ENCODE results near the gene SYNE2.

DNA sequence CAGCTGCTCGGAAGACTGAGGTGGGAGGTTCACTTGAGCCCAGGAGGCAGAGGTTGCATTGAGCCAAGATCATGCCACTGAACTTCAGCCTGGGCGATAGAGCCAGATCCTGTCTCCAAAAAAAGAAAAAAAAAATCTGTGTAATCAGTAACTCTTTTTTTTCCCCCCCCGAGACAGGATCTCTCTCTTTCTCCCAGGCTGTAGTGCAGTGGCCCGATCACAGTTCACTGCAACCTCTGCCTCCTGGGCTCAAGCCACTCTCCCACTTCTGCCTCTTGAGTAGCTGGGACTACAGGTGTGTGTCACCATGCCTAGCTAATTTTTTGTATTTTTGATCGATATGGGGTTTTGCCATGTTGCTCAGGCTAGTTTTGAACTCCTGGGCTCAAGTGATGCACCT is 113.6 kb downstream of the SYNE2 start:
- TF ChIP-seq EZH2 (IDR thresholded peaks at IDR 0.05; ENCODE audit: borderline replicate concordance, insufficient read depth, low read length, poor library complexity, severe bottlenecking) (no peak), POLR2AphosphoS5 (IDR thresholded peaks at IDR 0.05) (no peak), EP300 (conservative IDR thresholded peaks at IDR 0.05; ENCODE audit: poor library complexity, severe bottlenecking) (no peak), TAF1 (IDR thresholded peaks at IDR 0.05; ENCODE audit: low read depth) (no peak)
- TF ChIP-seq, protein P1, sequence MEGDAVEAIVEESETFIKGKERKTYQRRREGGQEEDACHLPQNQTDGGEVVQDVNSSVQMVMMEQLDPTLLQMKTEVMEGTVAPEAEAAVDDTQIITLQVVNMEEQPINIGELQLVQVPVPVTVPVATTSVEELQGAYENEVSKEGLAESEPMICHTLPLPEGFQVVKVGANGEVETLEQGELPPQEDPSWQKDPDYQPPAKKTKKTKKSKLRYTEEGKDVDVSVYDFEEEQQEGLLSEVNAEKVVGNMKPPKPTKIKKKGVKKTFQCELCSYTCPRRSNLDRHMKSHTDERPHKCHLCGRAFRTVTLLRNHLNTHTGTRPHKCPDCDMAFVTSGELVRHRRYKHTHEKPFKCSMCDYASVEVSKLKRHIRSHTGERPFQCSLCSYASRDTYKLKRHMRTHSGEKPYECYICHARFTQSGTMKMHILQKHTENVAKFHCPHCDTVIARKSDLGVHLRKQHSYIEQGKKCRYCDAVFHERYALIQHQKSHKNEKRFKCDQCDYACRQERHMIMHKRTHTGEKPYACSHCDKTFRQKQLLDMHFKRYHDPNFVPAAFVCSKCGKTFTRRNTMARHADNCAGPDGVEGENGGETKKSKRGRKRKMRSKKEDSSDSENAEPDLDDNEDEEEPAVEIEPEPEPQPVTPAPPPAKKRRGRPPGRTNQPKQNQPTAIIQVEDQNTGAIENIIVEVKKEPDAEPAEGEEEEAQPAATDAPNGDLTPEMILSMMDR (IDR thresholded peaks at IDR 0.05; ENCODE audit: poor library complexity, severe bottlenecking), result no peak
- TF ChIP-seq, protein P2, sequence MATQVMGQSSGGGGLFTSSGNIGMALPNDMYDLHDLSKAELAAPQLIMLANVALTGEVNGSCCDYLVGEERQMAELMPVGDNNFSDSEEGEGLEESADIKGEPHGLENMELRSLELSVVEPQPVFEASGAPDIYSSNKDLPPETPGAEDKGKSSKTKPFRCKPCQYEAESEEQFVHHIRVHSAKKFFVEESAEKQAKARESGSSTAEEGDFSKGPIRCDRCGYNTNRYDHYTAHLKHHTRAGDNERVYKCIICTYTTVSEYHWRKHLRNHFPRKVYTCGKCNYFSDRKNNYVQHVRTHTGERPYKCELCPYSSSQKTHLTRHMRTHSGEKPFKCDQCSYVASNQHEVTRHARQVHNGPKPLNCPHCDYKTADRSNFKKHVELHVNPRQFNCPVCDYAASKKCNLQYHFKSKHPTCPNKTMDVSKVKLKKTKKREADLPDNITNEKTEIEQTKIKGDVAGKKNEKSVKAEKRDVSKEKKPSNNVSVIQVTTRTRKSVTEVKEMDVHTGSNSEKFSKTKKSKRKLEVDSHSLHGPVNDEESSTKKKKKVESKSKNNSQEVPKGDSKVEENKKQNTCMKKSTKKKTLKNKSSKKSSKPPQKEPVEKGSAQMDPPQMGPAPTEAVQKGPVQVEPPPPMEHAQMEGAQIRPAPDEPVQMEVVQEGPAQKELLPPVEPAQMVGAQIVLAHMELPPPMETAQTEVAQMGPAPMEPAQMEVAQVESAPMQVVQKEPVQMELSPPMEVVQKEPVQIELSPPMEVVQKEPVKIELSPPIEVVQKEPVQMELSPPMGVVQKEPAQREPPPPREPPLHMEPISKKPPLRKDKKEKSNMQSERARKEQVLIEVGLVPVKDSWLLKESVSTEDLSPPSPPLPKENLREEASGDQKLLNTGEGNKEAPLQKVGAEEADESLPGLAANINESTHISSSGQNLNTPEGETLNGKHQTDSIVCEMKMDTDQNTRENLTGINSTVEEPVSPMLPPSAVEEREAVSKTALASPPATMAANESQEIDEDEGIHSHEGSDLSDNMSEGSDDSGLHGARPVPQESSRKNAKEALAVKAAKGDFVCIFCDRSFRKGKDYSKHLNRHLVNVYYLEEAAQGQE (IDR thresholded peaks at IDR 0.05; ENCODE audit: borderline replicate concordance), result no peak

Measured in neural cell (in vitro differentiated cells).